Measurements from ENCODE around the gene BDP1. TPM values are rescaled to one million over a fixed set of nuclear protein-coding genes. Genes with fewer than 3 reads are reported as not detected.

The BDP1 gene
- 4.4 and 5.8 TPM in 2 replicates for polyA plus RNA-seq (2012; rRNA removed)
- 6.2 and 7.3 TPM in 2 replicates for polyA plus RNA-seq (2012; cell fraction: cytosol; rRNA removed)
- polyA plus RNA-seq (2012; cell fraction: nucleus; rRNA removed) = 5.8 and 12.2 TPM in 2 replicates

- H3K9ac ChIP-seq = peak within 1 kb of the TSS; percentile 79
- POLR2A ChIA-PET = interaction anchor here (1.4 kb wide), 1 partner anchor 131 kb away, joined by 3 read pairs; the partner anchor contains the start of gene MCCC2
- peaks cover 8% of the 10 kb centered on the region for H3F3A ChIP-seq (replicated peaks; ENCODE audit: insufficient read depth)
- H3K4me2 ChIP-seq = peak within 1 kb of the TSS; percentile 54
- CTCF ChIA-PET = interaction anchor here (0.6 to 1.6 kb wide), 3 partner anchors 20 to 302 kb away, joined by 3 to 8 read pairs (median 3); no protein-coding TSS in a partner anchor
- H3K27me3 ChIP-seq (ENCODE audit: insufficient read depth) = peaks cover 9% of the 10 kb centered on the region; the same call in 1 of the 2 replicates
- peaks cover 15 to 24% of the 10 kb centered on the region in 2 experiments for H3K36me3 ChIP-seq (replicated peaks in 1 of 2; ENCODE audit: control insufficient read depth in 1 of 2, insufficient read depth in 2 of 2, low read length in 1 of 2)
- peak; percentile 91 for DNase-seq
- no peaks in the 10 kb centered on the region for H3K9me3 ChIP-seq
- H3K27ac ChIP-seq (ENCODE audit: low read depth in 2 of 2, low read length in 1 of 2) = peak within 1 kb of the TSS; percentile 80 to 81
- peaks cover 49% of the 10 kb centered on the region for H3K79me2 ChIP-seq (ENCODE audit: insufficient read depth)
- H3K4me3 ChIP-seq (ENCODE audit: low read depth in 2 of 2, low read length in 1 of 2) = peak within 1 kb of the TSS; percentile 79 to 93
- under 1% methylated on average over 36 of the region's 50 CpGs for WGBS (ENCODE audit: low lambda C conversion rate)
- H3K4me1 ChIP-seq (ENCODE audit: control insufficient read depth in 1 of 2, insufficient read depth in 2 of 2, low read depth in 1 of 2, low read length in 1 of 2) = peaks cover 4 to 11% of the 10 kb centered on the region in 2 experiments
- peak within 1 kb of the TSS; percentile 97 for H2AFZ ChIP-seq (ENCODE audit: low read depth)
- H4K20me1 ChIP-seq (ENCODE audit: insufficient read depth) = peaks cover 14% of the 10 kb centered on the region
- H3K9me2 ChIP-seq = no peaks in the 10 kb centered on the region
- TF ChIP-seq TAF1 (IDR thresholded peaks at IDR 0.05; ENCODE audit: borderline replicate concordance, low read depth, low read length) (peak; percentile 67), SMC3 (IDR thresholded peaks at IDR 0.05; ENCODE audit: low read depth, low read length) (no peak), SIN3A (IDR thresholded peaks at IDR 0.05; ENCODE audit: borderline replicate concordance, low read depth, low read length) (peak; percentile 51), RFX5 (IDR thresholded peaks at IDR 0.05; ENCODE audit: low read length) (0 out of 2 replicates have a peak, but pooled peaks have one; percentile 18), POLR2AphosphoS5 (IDR thresholded peaks at IDR 0.05; ENCODE audit: low read depth, low read length) (peak; percentile 85), MEF2A (IDR thresholded peaks at IDR 0.05; ENCODE audit: borderline replicate concordance, low read depth) (no peak), TEAD4 (IDR thresholded peaks at IDR 0.05; ENCODE audit: borderline replicate concordance, insufficient read depth) (no peak), JUND (IDR thresholded peaks at IDR 0.05) (no peak), EZH2phosphoT487 (IDR thresholded peaks at IDR 0.05; ENCODE audit: borderline replicate concordance, low read depth) (no peak), PBX3 (IDR thresholded peaks at IDR 0.05) (no peak), MAX (IDR thresholded peaks at IDR 0.05; ENCODE audit: low read depth) (peak; percentile 84), CHD2 (IDR thresholded peaks at IDR 0.05; ENCODE audit: low read length, partially characterized antibody) (peak; percentile 64), FOXM1 (IDR thresholded peaks at IDR 0.05; ENCODE audit: low read depth) (no peak), IRF3 (IDR thresholded peaks at IDR 0.05; ENCODE audit: low read depth, low read length) (no peak), TCF12 (IDR thresholded peaks at IDR 0.05) (peak; percentile 4; the same call in 1 of the 2 replicates), RXRA (IDR thresholded peaks at IDR 0.05; ENCODE audit: borderline replicate concordance, low read depth) (no peak), RAD21 (IDR thresholded peaks at IDR 0.05; ENCODE audit: low read length) (no peak; the same call in 1 of the 2 replicates), MXI1 (IDR thresholded peaks at IDR 0.05; ENCODE audit: low read depth, low read length) (peak; percentile 92), REST (IDR thresholded peaks at IDR 0.05; ENCODE audit: low read depth, low read length) (no peak), YY1 (IDR thresholded peaks at IDR 0.05; ENCODE audit: low read depth) (peak; percentile 95), RCOR1 (IDR thresholded peaks at IDR 0.05; ENCODE audit: low read length) (peak; percentile 24; the same call in 1 of the 2 replicates), GATA2 (CRISPR knock-in tag; IDR thresholded peaks at IDR 0.05) (no peak), FOSL2 (IDR thresholded peaks at IDR 0.05; ENCODE audit: borderline replicate concordance, low read depth) (no peak), USF2 (IDR thresholded peaks at IDR 0.05; ENCODE audit: borderline replicate concordance, low read depth, low read length) (no peak), GABPA (IDR thresholded peaks at IDR 0.05; ENCODE audit: low read depth) (no peak), NRF1 (IDR thresholded peaks at IDR 0.05; ENCODE audit: low read depth, low read length) (no peak)
Measured at GRCh38 chr5:71455427-71456361, at the start of gene BDP1. BDP1 (plus strand) TSS chr5:71455651; CDS start chr5:71455878, 227 bp downstream.
